ENCODE measurements around the gene SFRP5.

DNA sequence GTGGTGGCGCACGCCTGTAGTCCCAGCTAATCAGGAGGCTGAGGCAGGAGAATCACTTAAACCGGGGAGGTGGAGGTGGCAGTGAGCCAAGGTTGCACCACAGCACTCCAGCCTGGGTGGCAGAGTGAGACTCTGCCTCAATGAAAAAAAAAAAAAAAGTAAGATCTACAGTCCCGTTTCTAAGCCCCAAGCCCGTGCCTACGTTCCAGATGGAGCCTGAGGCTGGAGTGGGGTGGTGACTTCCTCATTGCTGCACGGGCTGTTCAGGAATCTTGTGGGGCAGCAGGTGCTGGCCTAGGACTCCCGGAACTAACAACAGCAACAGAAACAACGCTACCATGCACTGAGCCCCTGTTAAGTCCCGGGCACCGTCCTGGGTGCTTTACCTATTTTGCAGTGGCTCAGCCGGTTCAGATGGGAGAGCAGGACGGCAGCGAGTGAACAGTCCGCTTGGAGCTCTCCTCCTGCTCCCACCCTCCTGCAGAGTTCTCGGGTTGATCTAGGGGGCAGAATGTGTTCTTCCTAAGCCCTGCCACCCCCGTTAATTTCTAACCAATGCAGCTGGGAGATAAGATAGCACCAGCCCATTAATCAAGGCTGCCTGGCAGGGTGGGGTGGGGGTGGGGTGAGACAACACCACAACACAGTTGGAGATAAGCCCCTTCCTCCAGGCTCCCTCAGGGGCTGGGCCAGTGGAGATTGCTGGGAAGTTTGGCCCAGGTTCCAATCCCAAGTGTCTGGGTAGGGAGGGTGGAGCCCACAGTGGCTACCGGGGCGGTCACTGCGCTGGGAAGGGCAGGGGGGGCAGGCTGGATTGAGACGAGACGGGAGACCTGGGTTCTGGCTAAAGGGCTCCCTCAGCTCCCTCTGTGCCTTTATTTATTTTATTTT lies 17.0 kb upstream of the SFRP5 start:
- TF ChIP-seq, protein P1, sequence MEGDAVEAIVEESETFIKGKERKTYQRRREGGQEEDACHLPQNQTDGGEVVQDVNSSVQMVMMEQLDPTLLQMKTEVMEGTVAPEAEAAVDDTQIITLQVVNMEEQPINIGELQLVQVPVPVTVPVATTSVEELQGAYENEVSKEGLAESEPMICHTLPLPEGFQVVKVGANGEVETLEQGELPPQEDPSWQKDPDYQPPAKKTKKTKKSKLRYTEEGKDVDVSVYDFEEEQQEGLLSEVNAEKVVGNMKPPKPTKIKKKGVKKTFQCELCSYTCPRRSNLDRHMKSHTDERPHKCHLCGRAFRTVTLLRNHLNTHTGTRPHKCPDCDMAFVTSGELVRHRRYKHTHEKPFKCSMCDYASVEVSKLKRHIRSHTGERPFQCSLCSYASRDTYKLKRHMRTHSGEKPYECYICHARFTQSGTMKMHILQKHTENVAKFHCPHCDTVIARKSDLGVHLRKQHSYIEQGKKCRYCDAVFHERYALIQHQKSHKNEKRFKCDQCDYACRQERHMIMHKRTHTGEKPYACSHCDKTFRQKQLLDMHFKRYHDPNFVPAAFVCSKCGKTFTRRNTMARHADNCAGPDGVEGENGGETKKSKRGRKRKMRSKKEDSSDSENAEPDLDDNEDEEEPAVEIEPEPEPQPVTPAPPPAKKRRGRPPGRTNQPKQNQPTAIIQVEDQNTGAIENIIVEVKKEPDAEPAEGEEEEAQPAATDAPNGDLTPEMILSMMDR (IDR thresholded peaks at IDR 0.05) = no peak
- TF ChIP-seq POLR2A (IDR thresholded peaks at IDR 0.05) = no peak

Data from lower leg skin (tissue), 3 donors.